Measurements from ENCODE around the gene PTEN. TPM values are rescaled to one million over a fixed set of nuclear protein-coding genes. Genes with fewer than 3 reads are reported as not detected.
A peak's percentile ranks its signal among the peaks of the same experiment; 100 is the strongest.
"Not testable (repeated sequence)": the region's sequence is repeated elsewhere in the genome, so short reads cannot be mapped to it uniquely, and the experiment has no call there.

Gene PTEN
- total RNA-seq, 1 experiment from 2014 or later, result 15.4 TPM

DNA sequence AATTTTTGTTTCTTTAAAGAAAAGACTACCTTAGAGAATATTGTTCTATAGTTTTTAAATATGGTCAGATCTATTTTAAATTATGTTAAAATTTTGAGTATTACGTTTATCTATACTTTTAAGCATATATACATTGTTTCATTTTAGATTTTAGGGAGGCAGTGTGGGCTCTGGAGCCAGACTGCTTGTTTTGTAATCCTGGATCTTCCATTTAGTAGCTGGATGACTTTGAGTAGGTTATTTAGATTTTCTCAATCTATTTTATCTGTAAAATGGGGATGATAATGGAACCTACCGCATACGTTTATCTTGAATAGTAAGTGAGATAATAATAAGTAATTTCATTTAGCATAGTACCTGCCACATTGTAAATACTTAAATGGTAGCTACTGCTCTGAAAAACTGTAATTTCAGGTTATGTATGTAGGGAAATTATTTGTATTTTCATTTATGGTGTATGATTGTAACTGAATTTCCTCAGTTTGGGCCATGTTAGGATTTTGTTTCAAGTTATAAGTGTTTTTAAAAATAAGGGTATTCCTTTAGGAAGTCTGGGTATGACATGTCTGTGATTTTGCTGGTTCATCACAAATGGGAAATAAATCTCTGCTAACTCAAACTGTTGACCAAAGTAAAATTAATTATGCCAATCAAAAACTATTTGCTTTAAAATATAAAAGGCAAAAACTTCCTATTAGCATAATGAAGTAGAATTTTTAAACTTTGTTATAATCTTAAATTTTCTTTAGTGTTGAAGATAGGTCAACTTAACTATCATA, 6.5 kb downstream of the PTEN start:
- no peak for DNase-seq (ENCODE audit: low read depth)

DNA sequence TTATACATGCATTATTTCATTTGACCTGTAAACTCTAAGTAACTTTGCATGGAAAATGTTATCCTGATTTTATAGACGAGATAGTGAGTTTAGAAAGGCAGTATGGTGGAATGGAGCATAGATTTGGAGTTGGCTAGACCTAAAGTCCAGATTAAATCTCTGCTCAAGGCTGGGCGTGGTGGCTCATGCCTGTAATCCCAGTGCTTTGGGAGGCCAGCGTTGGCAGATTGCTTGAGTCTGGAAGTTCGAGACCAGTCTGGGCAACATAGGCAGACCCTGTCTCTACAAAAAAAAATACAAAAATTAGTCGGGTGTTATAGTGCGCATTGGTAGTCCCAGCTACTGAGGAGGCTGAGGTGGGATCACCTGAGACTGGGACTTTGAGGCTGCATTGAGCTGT, 9.4 kb downstream of the PTEN start:
- no peak for DNase-seq (ENCODE audit: low read depth)

DNA sequence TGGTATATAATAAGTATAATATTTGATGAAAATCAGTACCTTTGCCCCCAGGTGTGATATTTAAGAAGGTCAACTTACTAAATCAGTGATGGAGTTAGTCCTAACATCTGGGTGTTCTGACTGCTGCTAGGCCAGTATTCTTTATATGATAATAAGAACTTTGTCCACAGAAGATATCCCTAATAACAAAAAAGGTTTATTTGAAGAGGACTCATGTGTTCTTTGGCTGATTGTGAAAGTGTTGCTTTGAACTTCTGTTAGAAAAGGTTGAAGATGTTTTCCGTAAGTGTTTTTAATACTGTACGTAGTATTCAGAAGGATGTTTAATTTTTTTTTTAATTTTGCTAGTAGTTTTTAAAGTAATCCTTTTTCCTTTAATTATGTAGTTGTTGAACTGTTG, 10.2 kb downstream of the PTEN start:
- DNase-seq (ENCODE audit: low read depth), result no peak

DNA sequence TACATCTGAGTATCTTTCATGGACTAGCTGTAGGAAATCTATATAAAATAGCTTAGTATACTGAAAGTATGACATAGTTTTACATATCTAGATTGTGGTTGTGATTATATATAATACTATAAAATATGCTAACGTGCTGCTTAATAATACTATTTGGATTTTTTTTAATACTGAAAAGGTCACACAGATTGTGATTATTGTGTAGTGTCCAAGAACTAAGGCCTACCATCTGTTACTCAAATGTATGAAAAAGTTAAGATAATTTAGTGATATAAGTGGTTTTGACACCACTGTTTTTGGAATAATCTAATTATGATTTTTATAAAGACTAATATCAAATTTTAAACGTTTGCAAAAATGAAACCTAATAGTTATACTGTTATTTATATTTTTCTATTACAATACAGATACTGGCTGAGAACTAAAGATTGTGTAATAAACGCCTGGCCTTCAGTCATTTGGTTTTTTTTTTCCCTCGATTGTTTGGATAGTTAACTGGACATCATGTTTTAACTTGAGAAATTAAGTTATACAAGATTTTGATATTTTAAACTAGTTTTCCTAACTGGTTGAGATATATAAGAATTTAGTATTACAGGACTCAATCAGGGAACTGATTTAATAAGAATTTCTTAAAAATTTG, 12.6 kb downstream of the PTEN start:
- no peak for DNase-seq (ENCODE audit: low read depth)

DNA sequence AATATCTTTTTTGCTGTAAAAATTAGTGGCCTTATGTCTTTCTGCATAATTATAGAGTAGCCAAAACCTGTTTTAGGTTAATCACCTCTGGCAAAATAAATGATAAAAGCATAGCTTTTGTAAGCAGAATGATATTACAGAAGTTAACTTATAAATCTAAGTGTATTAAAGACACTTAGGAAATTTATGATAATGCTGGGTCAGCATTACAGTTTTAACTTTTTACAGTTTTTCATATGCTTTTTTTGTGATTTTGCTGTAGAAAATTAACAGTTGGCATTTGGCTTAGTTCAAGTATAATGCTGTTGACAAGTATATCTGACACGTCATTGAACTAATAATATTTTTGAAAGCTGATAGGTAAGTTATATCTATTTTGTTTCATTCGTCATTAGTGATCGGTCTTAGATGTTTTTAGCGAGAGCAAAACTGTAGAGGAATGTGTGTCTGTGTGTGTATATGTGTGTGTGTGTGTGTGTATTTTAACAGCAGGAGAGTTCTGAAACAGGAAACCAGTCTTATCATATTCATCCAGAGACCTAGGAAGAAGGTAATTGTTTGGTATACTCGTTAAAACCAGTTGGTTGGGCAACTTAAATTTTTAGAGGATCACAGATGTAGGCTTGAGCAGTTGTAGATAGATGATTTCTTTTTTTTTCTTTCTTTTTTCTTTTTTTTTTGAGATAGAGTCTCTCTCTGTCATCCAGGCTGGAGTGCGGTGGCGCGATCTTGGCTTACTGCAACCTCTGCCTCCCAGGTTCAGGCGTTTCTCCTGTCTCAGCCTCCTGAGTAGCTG, 15.4 kb downstream of the PTEN start:
- DNase-seq (ENCODE audit: low read depth), result no peak

DNA sequence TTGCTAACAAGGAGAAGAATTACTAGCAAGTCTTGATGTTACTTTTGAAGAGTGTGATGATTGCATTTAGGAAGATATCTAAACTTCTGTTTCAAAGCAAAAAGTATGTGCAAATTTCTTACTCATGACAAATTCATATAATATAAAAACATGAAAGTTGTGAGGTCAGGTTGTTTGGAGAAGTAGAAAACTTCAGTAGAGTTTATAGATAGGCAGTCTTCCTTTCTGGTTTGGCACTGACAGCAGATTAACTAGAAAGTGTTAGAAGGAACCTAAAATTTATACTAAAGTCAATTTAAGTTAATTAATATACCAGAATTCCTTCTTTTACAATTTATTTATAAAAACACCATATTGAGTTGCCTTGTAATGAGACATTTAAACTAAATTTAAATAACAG, 16.9 kb downstream of the PTEN start:
- DNase-seq (ENCODE audit: low read depth), result no peak

DNA sequence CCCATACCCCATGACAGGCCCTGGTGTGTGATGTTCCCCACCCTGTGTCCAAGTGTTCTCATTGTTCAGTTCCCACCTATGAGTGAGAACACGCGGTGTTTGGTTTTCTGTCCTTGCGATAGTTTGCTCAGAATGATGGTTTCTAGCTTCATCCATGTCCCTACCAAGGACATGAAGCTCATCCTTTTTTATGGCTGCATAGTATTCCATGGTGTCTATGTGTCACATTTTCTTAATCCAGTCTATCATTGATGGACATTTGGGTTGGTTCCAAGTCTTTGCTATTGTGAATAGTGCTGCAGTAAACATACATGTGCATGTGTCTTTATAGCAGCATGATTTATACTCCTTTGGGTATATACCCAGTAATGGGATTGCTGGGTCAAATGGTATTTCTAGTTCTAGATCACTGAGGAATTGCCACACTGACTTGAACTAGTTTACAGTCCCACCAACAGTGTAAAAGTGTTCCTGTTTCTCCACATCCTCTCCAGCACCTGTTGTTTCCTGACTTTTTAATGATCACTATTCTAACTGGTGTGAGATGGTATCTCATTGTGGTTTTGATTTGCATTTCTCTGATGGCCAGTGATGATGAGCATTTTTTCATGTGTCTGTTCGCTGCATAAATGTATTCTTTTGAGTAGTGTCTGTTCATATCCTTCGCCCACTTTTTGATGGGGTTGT, 18.1 kb downstream of the PTEN start:
- not testable (repeated sequence) for DNase-seq (ENCODE audit: low read depth)

DNA sequence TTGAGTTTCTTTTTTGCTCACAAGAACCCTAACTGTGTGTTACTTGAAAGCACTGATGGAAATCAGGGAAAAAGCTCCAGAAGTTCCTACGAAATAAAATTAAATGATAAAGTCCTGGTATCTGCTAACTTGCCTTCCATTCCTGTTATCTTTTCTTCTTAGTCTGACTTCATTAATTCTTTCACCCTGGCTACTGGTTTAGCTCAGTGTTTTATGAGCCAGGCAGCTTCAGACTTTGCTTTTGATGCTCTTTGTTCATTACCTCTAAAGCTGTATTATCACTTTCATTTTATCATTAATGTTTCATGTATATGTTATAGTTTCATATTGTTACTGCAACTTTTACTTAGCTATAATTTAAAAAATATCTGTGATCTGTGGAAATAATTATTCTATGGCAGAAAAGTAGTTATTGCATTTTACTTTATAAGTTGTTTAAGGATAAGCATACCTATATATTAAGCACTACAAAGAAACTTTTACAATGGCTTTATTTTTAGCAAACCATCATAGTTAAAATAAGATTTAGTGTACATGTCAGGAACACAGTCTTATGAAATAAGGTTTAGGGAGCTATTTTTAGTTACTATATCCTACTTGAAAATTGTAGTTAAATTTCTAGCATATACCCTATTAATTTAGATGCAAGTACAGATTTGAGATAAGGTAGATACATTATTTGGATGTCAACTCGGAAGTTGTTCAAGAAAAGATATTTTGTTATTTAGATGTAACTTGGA, 19.3 kb downstream of the PTEN start:
- no peak for DNase-seq (ENCODE audit: low read depth)

DNA sequence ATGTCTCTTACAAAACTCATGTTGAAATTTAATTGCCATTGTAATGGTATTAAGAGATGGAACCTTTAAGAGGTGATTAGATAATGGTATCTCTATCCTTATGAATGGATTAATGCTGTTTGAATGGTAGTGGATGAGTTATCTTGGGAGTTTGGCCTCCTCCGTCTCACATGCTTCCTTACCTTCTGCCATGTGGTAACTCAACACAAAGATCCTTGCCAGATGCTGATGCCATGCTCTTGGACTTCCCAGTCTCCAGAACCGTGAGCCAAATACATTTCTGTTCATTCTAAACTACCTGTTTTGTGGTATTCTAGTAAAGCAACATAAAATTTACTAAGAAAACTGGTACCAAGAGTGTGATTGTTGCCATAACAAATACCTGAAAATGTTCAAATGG, 23.2 kb downstream of the PTEN start:
- no peak for DNase-seq (ENCODE audit: low read depth)

DNA sequence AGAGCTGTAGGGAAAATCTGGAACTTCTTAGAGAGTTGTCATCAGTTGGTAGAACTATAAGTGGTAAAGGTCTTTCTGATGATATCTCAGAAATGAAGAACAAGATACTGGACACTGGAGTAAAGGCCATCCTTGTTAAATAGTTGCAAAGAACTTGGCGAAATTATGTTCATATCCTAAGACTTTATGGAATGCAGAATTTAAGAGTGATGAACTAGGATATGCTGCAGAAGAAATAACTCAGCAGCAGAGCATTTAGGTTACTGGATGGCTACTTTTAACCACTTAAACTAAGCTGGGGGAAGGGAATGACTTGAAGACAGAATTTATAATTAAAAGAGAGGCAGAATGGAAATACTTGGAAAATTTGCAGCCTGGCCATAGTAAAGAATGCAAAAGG, 23.7 kb downstream of the PTEN start:
- no peak for DNase-seq (ENCODE audit: low read depth)

DNA sequence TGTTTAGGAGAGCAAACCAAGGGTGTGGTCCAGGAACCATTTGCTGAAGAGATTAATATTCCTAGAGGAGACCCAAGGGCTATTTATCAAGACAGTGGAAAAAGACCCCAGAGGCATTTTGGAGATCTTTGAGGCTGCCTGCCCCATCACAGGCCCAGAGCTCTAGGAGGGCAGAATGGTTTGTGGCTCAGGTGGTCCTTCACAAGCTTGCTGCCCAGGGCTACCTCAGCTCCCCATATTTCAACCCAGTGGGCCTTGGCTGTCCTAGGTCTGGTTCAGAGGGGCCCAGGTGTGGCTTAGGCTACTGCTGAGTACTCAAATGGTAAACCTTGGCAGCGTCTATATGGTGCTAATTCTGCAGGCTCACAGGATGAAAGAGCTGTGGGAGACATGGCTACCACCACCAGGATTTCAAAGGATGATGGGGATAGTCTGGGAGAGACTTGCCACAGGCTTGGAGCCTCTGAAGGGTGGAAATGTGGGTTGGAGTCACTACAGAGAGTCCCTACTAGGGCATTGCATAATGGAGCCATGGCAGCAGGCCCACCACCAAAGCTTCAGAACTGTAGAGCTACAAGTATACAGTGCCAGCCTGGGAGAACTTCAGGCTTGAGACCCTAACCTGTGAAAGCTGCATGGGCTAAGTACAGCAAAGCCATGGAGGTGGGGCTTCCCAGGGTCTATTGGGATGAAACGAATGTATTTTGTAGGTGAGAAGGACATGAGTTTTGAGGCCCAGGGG, 24.3 kb downstream of the PTEN start:
- no peak for DNase-seq (ENCODE audit: low read depth)

DNA sequence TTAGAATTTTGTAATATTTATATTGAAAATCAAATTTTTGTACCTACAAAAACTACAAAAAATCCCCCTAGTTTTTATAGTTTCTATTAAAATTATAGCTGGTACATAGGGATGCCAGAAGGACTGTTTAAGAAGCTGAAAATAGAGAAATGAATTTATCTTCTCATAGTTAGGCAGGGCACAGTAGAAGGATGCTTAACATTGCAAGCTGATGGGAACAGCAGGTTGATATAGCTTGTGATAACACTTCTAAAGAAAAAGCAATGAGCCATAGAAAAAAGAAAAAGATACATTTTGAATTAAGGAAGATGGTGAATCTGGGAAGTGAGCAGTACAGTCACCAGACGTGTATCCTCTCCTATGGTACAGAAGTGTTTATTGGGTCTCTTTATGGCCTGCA, 32.0 kb downstream of the PTEN start:
- no peak for DNase-seq (ENCODE audit: low read depth)

DNA sequence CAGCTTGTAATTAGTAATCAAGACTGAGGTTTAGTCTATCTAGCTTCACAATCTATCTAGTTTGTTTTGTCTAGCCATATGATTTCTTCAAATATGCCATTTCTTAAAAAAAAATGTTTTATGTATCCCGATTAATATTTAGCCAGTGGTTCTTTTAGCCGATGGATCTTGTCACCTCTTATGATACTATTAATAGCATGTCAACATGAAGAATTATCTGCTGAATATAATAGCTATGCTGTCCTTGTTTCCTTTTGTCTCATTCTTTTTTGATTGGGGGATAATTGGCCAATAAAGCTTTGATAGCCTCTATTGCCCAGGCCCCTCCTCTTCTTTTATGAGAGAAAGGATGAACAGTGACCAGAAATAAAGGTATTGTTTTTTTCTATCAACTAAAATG, 32.8 kb downstream of the PTEN start:
- DNase-seq (ENCODE audit: low read depth), result no peak

DNA sequence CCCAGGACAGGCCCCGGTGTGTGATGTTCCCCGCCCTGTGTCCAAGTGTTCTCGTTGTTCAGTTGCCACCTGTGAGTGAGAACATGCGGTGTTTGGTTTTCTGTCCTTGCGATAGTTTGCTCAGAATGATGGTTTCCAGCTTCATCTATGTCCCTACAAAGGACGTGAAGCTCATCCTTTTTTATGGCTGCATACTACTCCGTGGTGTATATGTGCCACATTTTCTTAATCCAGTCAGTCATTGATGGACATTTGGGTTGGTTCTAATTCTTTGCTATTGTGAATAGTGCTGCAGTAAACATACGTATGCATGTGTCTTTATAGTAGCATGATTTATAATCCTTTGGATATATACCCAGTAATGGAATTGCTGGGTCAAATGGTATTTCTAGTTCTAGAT, 34.5 kb downstream of the PTEN start:
- not testable (repeated sequence) for DNase-seq (ENCODE audit: low read depth)

DNA sequence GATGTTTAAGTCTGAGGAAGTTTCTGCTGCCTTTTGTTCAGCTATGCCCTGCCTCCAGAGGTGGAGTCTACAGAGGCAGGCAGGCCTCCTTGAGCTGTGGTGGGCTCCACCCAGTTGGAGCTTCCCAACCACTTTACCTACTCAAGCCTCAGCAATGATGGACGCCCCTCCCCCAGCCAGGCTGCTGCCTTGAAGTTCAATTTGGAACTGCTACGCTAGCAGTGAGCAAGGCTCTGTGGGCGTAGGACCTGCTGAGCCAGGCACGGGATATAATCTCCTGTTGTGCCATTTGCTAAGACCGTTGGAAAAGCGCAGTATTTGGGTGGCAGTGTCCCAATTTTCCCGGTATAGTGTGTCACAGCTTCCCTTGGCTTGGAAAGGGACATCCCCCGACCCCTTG, 40.0 kb downstream of the PTEN start:
- DNase-seq (ENCODE audit: low read depth), result not testable (repeated sequence)

DNA sequence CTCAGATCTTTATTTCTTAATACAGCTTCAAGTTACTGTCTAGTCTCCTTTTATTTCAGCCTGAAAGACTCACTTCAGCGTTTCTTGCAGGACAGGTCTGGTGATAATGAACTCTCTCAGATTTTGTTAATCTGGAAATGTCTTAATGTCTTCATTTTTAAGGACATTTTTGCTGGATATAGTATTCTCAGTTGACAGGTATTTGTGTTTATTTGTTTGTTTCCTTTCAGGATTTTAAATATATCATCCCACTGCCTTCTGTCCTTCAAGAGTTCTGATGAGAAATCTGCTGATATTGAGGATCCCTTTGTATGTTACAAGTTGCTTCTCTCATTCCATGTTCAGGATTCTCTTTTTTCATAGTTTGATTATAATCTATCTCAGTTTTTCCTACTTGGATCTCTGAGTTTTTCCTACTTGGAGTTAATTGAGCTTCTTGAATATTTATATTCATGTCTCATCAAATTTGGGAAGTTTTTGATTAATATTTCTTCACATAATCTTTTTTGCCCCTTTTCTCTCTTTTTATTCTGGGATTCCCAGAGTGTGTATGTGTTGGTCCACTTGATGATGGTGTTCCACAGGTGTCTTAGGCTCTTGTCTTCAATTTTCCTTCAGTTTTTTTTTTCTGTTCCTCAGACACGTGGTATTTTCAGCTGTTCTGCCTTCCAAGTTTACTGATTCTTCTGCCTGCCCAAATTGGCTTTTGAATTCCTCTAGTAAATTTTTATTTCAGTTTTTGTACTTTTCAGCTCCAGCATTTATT, 49.9 kb downstream of the PTEN start:
- DNase-seq (ENCODE audit: low read depth), result no peak

DNA sequence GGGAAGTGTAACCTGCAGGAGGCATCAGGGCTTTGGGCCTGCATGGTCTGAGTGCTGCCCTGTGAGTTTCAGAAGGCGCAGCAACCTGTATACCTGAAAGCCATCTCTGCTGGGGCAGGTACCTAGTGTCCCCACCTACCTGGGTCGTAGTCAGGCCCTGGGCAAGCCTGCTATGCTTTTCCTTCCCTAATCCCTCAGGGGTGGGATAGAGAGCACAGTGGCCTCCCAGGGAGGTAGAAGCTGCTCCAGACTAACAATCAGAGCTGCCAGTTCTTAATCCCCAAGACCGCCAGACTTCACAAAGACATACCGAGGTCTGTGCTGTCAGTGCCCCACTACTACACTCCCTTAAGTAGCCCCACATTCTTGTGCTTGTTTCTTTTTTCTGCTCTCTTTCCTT, 52.0 kb downstream of the PTEN start:
- DNase-seq (ENCODE audit: low read depth), result peak; percentile 32

DNA sequence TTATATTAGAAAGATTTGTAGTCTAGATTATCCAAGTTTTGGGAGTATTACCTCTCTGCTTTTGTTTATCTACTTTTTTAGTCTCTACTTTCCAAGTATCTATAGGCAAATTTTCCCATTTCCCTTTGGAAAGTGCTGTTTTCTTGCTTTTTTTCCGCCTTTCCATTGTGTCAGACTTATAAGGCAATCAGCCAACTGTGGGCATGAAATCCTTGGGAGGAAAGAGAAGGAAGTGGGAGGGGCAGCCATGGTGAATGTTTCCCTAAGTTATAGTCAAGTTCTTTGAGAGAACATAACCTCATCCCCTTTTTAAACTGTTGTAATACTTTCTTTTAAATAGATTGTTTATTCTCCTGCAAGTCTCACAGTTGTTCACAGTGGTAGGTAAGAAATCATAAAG, 52.6 kb downstream of the PTEN start:
- DNase-seq (ENCODE audit: low read depth), result peak; percentile 67

DNA sequence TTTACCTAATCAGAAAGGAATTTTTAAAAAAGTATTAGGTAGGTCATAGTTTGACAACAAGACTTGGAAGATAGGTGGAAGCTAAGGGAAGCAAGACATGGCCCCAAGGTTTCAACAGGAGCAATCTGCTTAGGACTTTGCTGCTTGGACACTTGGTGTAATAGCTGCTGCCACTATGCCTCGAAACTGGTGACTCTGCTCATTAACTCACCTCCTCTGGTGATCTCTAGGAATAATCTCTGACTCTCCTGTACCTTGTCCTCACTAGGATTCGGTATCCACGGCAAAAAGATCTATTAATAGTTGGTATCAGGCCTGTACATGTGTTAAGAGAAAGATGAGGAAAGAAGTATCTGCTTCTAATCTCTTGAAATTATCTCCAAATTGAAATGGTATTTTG, 53.1 kb downstream of the PTEN start:
- no peak for DNase-seq (ENCODE audit: low read depth)

DNA sequence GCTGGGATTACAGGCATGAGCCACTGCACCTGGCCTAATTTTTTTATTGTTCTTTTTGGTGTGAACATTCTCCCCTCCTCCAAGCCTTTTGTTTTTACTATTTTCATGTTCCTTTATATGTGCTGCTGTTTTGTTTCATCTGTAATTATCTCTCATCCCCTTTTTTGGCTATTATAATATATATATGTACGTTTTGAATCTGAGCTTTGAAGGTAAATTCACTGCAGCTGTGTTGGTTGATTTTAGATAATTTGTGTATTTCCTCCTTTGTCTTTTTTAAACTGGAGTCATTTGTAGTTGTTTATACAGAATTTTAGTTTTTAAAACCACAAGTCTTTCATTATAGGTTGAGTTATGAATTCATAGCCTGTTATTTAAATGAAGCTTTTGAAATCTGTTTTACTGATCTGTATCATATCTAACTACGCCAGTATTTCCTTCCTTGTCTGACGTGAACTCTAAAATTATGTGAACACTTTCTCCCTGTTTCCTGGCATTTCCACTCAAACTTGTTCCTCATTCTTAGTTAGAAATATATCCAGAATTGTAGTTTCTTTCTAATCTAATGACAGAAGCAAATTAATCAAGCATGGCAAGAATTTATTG, 54.9 kb downstream of the PTEN start:
- no peak for DNase-seq (ENCODE audit: low read depth)

Data from M059J (cell line).